Astrocyte (in vitro differentiated cells and primary cell): ENCODE measurements around the gene DNAJC7.

Source experiments
- EZH2 ChIP-seq: IDR thresholded peaks from 2 replicates; pipeline ENCODE4 v1.6.1; 2012; ENCODE audit warnings: mild to moderate bottlenecking, low read length, inconsistent platforms; ENCODE audit not compliant: insufficient read depth
- TF ChIP-seq, protein P1 (sequence below): IDR thresholded peaks from 2 replicates; pipeline ENCODE4 v1.5.1; 2011; ENCODE audit warnings: low read depth, mild to moderate bottlenecking, inconsistent platforms, low read length, moderate library complexity; ENCODE audit not compliant: insufficient read depth

- TF ChIP-seq, protein P1, sequence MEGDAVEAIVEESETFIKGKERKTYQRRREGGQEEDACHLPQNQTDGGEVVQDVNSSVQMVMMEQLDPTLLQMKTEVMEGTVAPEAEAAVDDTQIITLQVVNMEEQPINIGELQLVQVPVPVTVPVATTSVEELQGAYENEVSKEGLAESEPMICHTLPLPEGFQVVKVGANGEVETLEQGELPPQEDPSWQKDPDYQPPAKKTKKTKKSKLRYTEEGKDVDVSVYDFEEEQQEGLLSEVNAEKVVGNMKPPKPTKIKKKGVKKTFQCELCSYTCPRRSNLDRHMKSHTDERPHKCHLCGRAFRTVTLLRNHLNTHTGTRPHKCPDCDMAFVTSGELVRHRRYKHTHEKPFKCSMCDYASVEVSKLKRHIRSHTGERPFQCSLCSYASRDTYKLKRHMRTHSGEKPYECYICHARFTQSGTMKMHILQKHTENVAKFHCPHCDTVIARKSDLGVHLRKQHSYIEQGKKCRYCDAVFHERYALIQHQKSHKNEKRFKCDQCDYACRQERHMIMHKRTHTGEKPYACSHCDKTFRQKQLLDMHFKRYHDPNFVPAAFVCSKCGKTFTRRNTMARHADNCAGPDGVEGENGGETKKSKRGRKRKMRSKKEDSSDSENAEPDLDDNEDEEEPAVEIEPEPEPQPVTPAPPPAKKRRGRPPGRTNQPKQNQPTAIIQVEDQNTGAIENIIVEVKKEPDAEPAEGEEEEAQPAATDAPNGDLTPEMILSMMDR, result no peak
- no peak for TF ChIP-seq EZH2
Observed at GRCh38 chr17:42018339-42018738, 1.1 kb upstream of the DNAJC7 start.
